GM18861 (cell line): Measurements from ENCODE around the gene RAD23A.
"Not testable (repeated sequence)": the region's sequence is repeated elsewhere in the genome, so short reads cannot be mapped to it uniquely, and the experiment has no call there.

Experiments
- ATAC-seq: cut with Tn5 transposase; IDR thresholded peaks from one replicate; pipeline ENCODE4 v1.9.1; 2021; ENCODE audit not compliant: unreplicated experiment

The RAD23A gene

DNA sequence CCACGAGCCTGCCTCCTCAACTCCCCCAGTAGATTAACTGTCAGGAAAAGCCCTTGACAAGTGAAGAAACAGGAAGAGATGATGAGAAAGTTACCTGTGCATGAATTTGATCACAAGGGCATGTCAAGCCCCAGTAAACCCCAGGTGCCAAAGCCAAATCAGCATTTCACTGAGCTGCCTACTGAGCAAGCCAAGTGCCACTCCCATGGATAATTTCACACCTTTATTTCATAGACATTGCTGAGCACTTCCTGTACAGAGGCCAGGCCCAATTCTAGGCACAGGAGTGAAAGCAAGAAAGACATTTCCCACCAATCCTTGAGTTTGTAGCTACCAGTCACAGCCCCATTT, 8.9 kb downstream of the RAD23A start:
- no peak for ATAC-seq

GRCh38 chr19:12955575-12955974, 9.9 kb downstream of the RAD23A start:
- not testable (repeated sequence) for ATAC-seq

GRCh38 chr19:12955996-12956395, 10.3 kb downstream of the RAD23A start:
- no peak for ATAC-seq

DNA sequence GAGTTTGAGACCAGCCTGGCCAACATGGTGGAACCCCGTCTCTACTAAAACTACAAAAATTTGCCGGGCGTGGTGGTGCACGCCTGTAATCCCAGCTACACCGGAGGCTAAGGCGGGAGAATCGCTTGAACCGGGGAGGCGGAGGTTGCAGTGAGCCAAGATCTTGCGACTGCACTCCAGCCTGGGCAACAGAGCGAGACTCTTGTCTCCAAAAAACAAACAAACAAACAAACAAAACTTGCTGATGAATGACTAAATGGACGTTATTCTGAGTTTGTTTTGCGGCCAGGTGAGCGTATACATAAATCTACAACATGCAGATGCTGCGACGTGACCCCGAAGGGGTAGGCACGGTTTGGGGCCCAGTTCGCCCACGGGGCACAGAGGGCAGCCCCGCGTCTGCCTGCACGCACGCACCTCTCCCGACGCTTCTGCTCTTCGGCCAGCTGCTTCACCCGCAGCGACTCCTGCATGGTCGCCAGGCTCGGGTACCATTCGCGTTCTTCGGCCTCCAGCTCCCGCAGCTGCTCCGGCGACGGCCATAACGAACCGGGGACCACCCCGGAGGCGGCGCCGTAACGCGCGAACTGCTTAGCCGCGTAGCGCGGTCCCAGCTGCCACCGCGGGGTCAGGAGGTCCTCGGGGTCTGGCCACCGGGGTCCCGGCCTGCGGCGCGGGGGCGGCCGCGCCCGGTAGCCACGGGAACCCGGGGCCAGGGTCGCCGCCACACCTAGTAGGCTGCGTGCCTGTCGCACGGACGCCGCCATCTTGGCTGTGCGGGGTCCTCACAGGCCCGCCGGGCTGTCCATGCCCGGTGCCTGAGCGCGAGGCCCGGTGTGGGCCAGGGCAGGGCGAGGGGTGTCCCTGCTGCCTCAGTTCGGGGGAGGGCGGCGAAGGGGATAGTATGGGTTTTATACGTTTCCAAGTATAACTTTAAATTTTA, 11.1 kb downstream of the RAD23A start, which contains the start of gene GADD45GIP1:
Gene GADD45GIP1 (minus strand): TSS at position 778 of the 943 bp plus-strand sequence. CDS start 11 bp downstream, at position 767.
- ATAC-seq: no peak

- ATAC-seq: not testable (repeated sequence)
Measured at GRCh38 chr19:12957389-12957952, 11.8 kb downstream of the RAD23A start.

GRCh38 chr19:12959481-12959880, 13.8 kb downstream of the RAD23A start:
- ATAC-seq: no peak

DNA sequence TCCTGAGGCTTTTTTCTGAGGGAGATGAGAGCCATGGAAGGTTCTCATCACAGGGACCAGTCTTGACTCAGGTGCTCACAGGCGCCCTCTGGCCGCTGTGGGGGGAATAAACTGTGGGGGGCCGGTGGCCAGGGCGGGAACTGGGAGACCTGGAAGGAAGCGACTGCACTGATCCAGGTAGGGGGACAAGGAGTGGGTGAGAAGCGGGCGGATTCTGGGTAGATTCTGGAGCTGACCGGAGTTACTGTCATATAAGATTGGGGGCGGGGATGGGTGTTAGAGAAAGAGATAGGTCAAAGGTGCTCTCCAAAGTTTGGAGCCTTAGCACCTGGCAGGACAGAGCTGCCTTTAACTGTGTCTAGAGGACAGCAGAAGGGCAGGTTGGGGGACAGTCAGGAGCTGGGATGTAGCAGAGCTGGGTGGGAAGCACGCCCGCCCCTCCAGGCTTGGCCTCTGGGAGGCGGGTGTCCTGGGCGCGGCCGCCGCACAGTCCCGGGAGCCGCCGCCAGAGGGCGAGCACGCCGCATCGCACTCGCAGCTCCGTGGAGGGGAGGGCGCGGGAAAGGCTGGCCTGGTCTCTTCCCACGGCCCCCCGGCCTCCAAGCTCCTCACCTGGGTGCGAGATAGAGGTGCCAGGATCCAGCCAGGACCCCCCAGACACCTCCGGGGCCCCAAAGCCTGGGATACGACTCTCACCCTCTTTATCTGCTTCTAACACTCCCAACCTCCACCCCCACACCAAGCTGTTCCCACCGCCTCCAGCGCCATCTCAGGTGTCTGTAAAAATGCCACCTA, 19.6 kb downstream of the RAD23A start:
- ATAC-seq: no peak

GRCh38 chr19:12965812-12966135, 20.1 kb downstream of the RAD23A start:
- no peak for ATAC-seq

DNA sequence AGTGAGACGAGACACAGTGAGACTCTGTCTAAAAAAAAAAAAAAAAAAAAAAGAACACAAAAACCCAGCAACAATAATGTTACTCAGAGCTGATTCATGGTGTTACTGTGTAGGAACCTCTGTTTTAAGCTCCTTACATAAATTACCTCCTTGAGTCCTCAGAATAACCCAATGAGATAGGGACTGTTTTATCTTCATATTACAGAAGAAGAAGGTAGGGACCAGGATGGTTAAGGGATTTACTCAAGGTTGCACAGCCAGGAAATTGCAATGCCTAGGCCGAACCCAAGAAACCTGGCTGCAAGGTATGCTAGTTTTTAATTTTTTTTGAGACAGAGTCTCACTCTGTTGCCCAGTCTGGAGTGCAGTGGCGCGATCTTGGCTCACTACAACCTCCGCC, 22.2 kb downstream of the RAD23A start:
- no peak for ATAC-seq

GRCh38 chr19:12969292-12969988, 23.8 kb downstream of the RAD23A start, which contains the start of gene DAND5:
TSS of gene DAND5 (plus strand) at chr19:12969576. CDS start at chr19:12969661, 85 bp downstream.
- ATAC-seq: no peak

DNA sequence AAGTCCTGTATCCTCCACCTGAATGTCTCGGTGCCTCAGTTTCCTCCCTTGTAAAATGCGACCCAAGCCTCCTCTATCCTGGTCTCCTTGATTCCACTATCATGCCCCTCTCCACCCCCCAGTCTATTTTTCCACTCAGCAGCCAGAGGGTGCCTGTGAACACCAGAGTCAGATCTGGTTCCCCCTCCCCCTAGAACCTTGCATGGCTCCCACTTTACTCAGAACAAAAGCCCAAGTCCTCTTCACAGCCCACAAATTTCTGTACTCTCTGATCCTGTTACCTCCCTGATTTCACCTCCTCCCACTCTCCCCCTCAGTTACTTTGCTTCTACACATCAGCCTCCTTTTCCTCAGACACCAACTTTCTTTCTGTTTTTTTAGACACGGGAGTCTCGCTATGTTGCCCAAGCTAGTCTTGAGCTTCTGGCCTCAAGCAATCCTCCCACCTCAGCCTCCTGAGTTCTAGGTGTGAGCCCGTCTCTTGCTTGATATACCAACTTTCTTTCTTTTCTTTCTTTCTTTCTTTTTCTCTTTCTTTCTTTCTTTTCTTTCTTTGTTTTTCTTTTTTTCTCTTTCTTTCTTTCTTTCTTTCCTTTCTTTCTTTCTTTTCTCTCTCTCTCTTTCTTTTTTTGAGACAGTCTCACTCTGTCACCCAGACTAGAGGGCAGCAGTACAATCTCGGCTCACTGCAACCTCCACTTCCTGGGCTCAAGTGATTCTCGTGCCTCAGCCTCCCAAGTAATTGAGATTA, 24.6 kb downstream of the RAD23A start:
- ATAC-seq: no peak

- ATAC-seq: no peak
Measured at GRCh38 chr19:12973236-12973635, 27.6 kb downstream of the RAD23A start.

GRCh38 chr19:12974301-12975220, 28.9 kb downstream of the RAD23A start:
- no peak for ATAC-seq

- no peak for ATAC-seq
Measured at GRCh38 chr19:12975221-12975741, 29.6 kb downstream of the RAD23A start.

- not testable (repeated sequence) for ATAC-seq
Measured at GRCh38 chr19:12976109-12976508, 30.4 kb downstream of the RAD23A start.

GRCh38 chr19:12979974-12980373, 34.3 kb downstream of the RAD23A start:
- no peak for ATAC-seq

DNA sequence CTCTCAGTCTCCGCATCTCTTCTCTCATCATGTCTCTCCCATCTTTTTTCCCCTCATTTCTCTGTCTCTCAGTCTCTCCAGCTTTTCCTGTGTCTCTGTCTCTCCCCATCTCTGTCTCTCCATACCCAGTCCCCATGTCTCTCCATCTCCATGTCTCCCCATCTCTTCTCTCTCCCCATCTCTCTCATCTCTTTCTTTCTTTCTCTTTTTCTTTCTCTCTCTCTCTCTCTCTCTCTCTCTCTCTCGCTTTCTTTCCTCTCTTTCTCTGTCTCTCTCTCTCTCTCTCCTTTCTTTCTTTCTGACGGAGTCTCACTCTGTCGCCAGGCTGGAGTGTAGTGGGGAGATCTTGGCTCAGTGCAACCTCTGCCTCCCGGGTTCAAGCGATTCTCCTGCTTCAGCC, 37.0 kb downstream of the RAD23A start:
- no peak for ATAC-seq

- ATAC-seq: no peak
Measured at GRCh38 chr19:12983091-12983490, 37.4 kb downstream of the RAD23A start.
